Panc1 (cell line): ENCODE measurements around the gene ADGRB3. TPM values are rescaled to one million over a fixed set of nuclear protein-coding genes. Genes with fewer than 3 reads are reported as not detected.

Experiments used
- ATAC-seq: fragments of 200-7000 bp; cut with Tn5 transposase; 2 replicates; pipeline ENCODE4 v1.9.1; 2020; ENCODE audit warnings: mild to moderate bottlenecking, moderate library complexity
- BruUV-seq: library from RNA; stranded (reverse); fragments of 400-500 nt; replicated peaks from 2 replicates; lab custom pipeline; 2021; lab: Mats Ljungman, UMichigan
- CTCF ChIA-PET: fragments of 300-600 bp; sonication (Branson Sonifier 250); formaldehyde crosslinking; loops from one replicate; lab custom pipeline; 2022; ENCODE audit warnings: antibody characterized with exemption; lab: Charles Lee
- POLR2A ChIA-PET: fragments of 300-600 bp; sonication (Branson Sonifier 250); formaldehyde crosslinking; loops from one replicate; lab custom pipeline; 2022; ENCODE audit warnings: antibody characterized with exemption; lab: Charles Lee
- DNase-seq: peaks from one replicate; pipeline ENCODE4 v3.0.0-alpha.2; 2010; ENCODE audit warnings: low read depth, low spot score
- H3K27ac ChIP-seq: 2 replicates; pipeline ENCODE4 v1.5.1; 2011; ENCODE audit warnings: mild to moderate bottlenecking, low read length, inconsistent platforms
- H3K27me3 ChIP-seq: fragments of 200-500 bp; sonication (Bioruptor generic); 2 replicates; pipeline ENCODE4 v1.6.0; 2014; ENCODE audit warnings: low read length, inconsistent platforms; ENCODE audit not compliant: control insufficient read depth, insufficient read depth
- H3K36me3 ChIP-seq: fragments of 200-500 bp; sonication (Bioruptor generic); 2 replicates; pipeline ENCODE4 v1.5.1; 2014; ENCODE audit warnings: inconsistent platforms, mild to moderate bottlenecking, low read length, moderate library complexity; ENCODE audit not compliant: control insufficient read depth, insufficient read depth
- H3K4me1 ChIP-seq: 2 replicates; pipeline ENCODE4 v1.5.1; 2011; ENCODE audit warnings: inconsistent platforms, mild to moderate bottlenecking, low read length, moderate library complexity; ENCODE audit not compliant: control insufficient read depth, insufficient read depth
- H3K4me3 ChIP-seq, 2 experiments: 2 replicates each; pipeline ENCODE4 v1.5.1; 2011 to 2012; ENCODE audit warnings: low read depth in 2 of 2, low read length in 2 of 2, mild to moderate bottlenecking in 2 of 2, inconsistent platforms in 1 of 2, moderate library complexity in 1 of 2
- H3K9me3 ChIP-seq: fragments of 200-500 bp; sonication (Bioruptor generic); 2 replicates; pipeline ENCODE4 v1.5.1; 2014; ENCODE audit warnings: low read depth, mild to moderate bottlenecking, inconsistent platforms, low read length, moderate library complexity; ENCODE audit not compliant: control insufficient read depth, insufficient read depth
- CTCF ChIP-seq: fragments of 450-650 bp; IDR thresholded peaks from 2 replicates; pipeline ENCODE4 v1.5.1; 2017; ENCODE audit warnings: mild to moderate bottlenecking
- POLR2AphosphoS5 ChIP-seq: IDR thresholded peaks from 2 replicates; pipeline ENCODE4 v1.6.1; 2012; ENCODE audit warnings: mild to moderate bottlenecking, low read depth, low read length, moderate library complexity
- REST ChIP-seq, 2 experiments: IDR thresholded peaks; 2 replicates each; pipeline ENCODE4 v1.6.1; 2011 to 2012; ENCODE audit warnings: low read depth in 2 of 2, control low read depth in 1 of 2, low read length in 1 of 2, mild to moderate bottlenecking in 1 of 2, moderate library complexity in 1 of 2; ENCODE audit not compliant: insufficient read depth in 1 of 2
- SIN3A ChIP-seq: IDR thresholded peaks from 2 replicates; pipeline ENCODE4 v1.6.1; 2012; ENCODE audit warnings: low read depth, mild to moderate bottlenecking, low read length, moderate library complexity, borderline replicate concordance; ENCODE audit not compliant: insufficient read depth
- TCF7L2 ChIP-seq: IDR thresholded peaks from 2 replicates; pipeline ENCODE4 v1.6.1; 2011; ENCODE audit warnings: mild to moderate bottlenecking, low read depth, low read length, inconsistent platforms
- in situ Hi-C: cut with HindIII; loops from 2 replicates; pipeline ENCODE4 v1.10.0; 2016; ENCODE audit warnings: low sequenced_read_pairs, low pct_unique_long_range_greater_than_20kb
- intact Hi-C: fragments of 100-400 bp; cut with micrococcal nuclease; formaldehyde crosslinking; loops from one replicate; pipeline ENCODE4 v1.10.0; 2022; ENCODE audit not compliant: unreplicated experiment
- total RNA-seq: library from RNA; stranded (reverse); gene quantifications from one replicate; pipeline ENCODE4 v1.2.1, GENCODE V29; 2021; ENCODE audit not compliant: unreplicated experiment

ADGRB3 gene
- total RNA-seq, 1 experiment from 2014 or later, result 0.10 TPM

- ChIA-PET CTCF (no interaction called here), POLR2A (no interaction called here)
- no peak for TF ChIP-seq SIN3A
- TF ChIP-seq CTCF, result no peak
- TF ChIP-seq TCF7L2, result no peak
- no peak for TF ChIP-seq POLR2AphosphoS5
- no peak for TF ChIP-seq REST (IDR thresholded peaks at IDR 0.05; ENCODE audit: insufficient read depth in 1 of 2, low read depth in 2 of 2, low read length in 1 of 2)
- Histone ChIP-seq H3K27ac (no peak overlapping the region), H3K4me3 (no peak overlapping the region), H3K36me3 (no peaks in the 10 kb centered on the region), H3K4me1 (no peaks in the 10 kb centered on the region), H3K27me3 (no peaks in the 10 kb centered on the region), H3K9me3 (no peaks in the 10 kb centered on the region)
- ATAC-seq (no peak), DNase-seq (no peak)
- in situ Hi-C loops (no loop called here), intact Hi-C loops (no loop called here)
- BruUV-seq, result no TSS peak
Measured at GRCh38 chr6:69217343-69217742, 582.3 kb downstream of the ADGRB3 start.

- BruUV-seq, result no TSS peak
- Histone ChIP-seq H3K4me3 (no peak overlapping the region), H3K9me3 (no peaks in the 10 kb centered on the region), H3K27me3 (no peaks in the 10 kb centered on the region), H3K36me3 (no peaks in the 10 kb centered on the region), H3K4me1 (no peaks in the 10 kb centered on the region), H3K27ac (no peak overlapping the region)
- ChIA-PET POLR2A (no interaction called here), CTCF (no interaction called here)
- in situ Hi-C loops (no loop called here), intact Hi-C loops (no loop called here)
- DNase-seq (no peak), ATAC-seq (no peak)
- TF ChIP-seq REST (IDR thresholded peaks at IDR 0.05; ENCODE audit: insufficient read depth in 1 of 2, low read depth in 2 of 2, low read length in 1 of 2), result no peak
- no peak for TF ChIP-seq TCF7L2
- TF ChIP-seq CTCF, result no peak
- no peak for TF ChIP-seq POLR2AphosphoS5
- no peak for TF ChIP-seq SIN3A
Measured at GRCh38 chr6:69220375-69220774, 585.3 kb downstream of the ADGRB3 start.
